Liver (tissue), 3 donors: ENCODE results near the gene GRM2.

Experiments used
- ATF3 ChIP-seq: IDR thresholded peaks from 2 replicates; pipeline ENCODE4 v1.6.1; 2016; ENCODE audit warnings: antibody characterized with exemption
- CTCF ChIP-seq: fragments of 150-350 bp; IDR thresholded peaks from 2 replicates; pipeline ENCODE4 v1.5.1; 2017; ENCODE audit warnings: improper control_type of control experiment, low read depth, low read length; ENCODE audit not compliant: missing input control
- EGR1 ChIP-seq, 2 donors: IDR thresholded peaks; 2 replicates each; pipeline ENCODE4 v1.6.1; 2016 to 2018; ENCODE audit warnings: antibody characterized with exemption in 2 of 2, low read depth in 2 of 2
- GABPA ChIP-seq, 2 donors: IDR thresholded peaks in 1 of 2; conservative IDR thresholded peaks in 1 of 2; 2 replicates each; pipeline ENCODE4 v1.6.1; 2016; ENCODE audit warnings: antibody characterized with exemption in 2 of 2, mild to moderate bottlenecking in 1 of 2, moderate library complexity in 1 of 2
- JUND ChIP-seq, 2 donors: IDR thresholded peaks; 2 replicates each; pipeline ENCODE4 v1.6.1; 2016; ENCODE audit warnings: antibody characterized with exemption in 2 of 2
- MAX ChIP-seq: IDR thresholded peaks from 2 replicates; pipeline ENCODE4 v1.6.1; 2016; ENCODE audit warnings: antibody characterized with exemption
- RAD21 ChIP-seq, 2 donors: IDR thresholded peaks; 2 replicates each; pipeline ENCODE4 v1.6.1; 2016; ENCODE audit warnings: antibody characterized with exemption in 2 of 2, mild to moderate bottlenecking in 2 of 2
- REST ChIP-seq: IDR thresholded peaks from 2 replicates; pipeline ENCODE4 v1.6.1; 2016; ENCODE audit warnings: antibody characterized with exemption, mild to moderate bottlenecking
- RXRA ChIP-seq, 2 donors: IDR thresholded peaks; 2 replicates each; pipeline ENCODE4 v1.6.1; 2017 to 2018; ENCODE audit warnings: antibody characterized with exemption in 2 of 2, mild to moderate bottlenecking in 1 of 2
- SP1 ChIP-seq: IDR thresholded peaks from 2 replicates; pipeline ENCODE4 v1.6.1; 2018; ENCODE audit warnings: antibody characterized with exemption, mild to moderate bottlenecking
- TAF1 ChIP-seq: conservative IDR thresholded peaks from 2 replicates; pipeline ENCODE4 v1.6.1; 2016; ENCODE audit warnings: antibody characterized with exemption, mild to moderate bottlenecking
- YY1 ChIP-seq: IDR thresholded peaks from 2 replicates; pipeline ENCODE4 v1.6.1; 2016; ENCODE audit warnings: antibody characterized with exemption, mild to moderate bottlenecking
- ZBTB33 ChIP-seq: IDR thresholded peaks from 2 replicates; pipeline ENCODE4 v1.6.1; 2016; ENCODE audit warnings: antibody characterized with exemption
- donor health status: healthy.
- donor health status: healthy.

GRCh38 chr3:51717947-51718346, 11.1 kb downstream of the GRM2 start:
- TF ChIP-seq CTCF (no peak), YY1 (no peak), REST (no peak), ATF3 (no peak), ZBTB33 (no peak), RAD21 (IDR thresholded peaks at IDR 0.05) (no peak), JUND (IDR thresholded peaks at IDR 0.05) (no peak), RXRA (IDR thresholded peaks at IDR 0.05) (no peak), EGR1 (IDR thresholded peaks at IDR 0.05; ENCODE audit: low read depth in 2 of 2) (no peak), GABPA (IDR thresholded peaks at IDR 0.05 in 1 of 2, conservative IDR thresholded peaks at IDR 0.05 in 1 of 2) (no peak), SP1 (no peak), MAX (no peak), TAF1 (no peak)
